Suppressor macrophage (primary cell): ENCODE measurements around the gene ZNF268.
A peak's percentile ranks its signal among the peaks of the same experiment; 100 is the strongest.

ENCODE experiments used
- DNase-seq, 4 experiments: peaks; one replicate each; pipeline ENCODE4 v3.0.0-alpha.2; 2020 to 2022

Gene ZNF268

GRCh38 chr12:133227281-133227852 lies 46.1 kb downstream of the ZNF268 start:
- DNase-seq, result no peak

GRCh38 chr12:133231001-133231400 lies 49.7 kb downstream of the ZNF268 start:
- no peak for DNase-seq

GRCh38 chr12:133233006-133233405 lies 51.7 kb downstream of the ZNF268 start:
- no peak for DNase-seq

GRCh38 chr12:133233993-133234564 lies 52.8 kb downstream of the ZNF268 start:
- DNase-seq, result no peak

GRCh38 chr12:133234971-133235370 lies 53.7 kb downstream of the ZNF268 start:
- no peak for DNase-seq

GRCh38 chr12:133235401-133236112 lies 54.3 kb downstream of the ZNF268 start, which contains the start of gene ANHX:
TSS of gene ANHX (minus strand) at chr12:133235877. CDS start at chr12:133234356, 1,521 bp downstream.
- DNase-seq, result no peak

- DNase-seq, result no peak
Observed at GRCh38 chr12:133236144-133236543, 54.8 kb downstream of the ZNF268 start.

GRCh38 chr12:133236556-133236955 lies 55.3 kb downstream of the ZNF268 start:
- DNase-seq, result no peak

GRCh38 chr12:133251732-133252131 lies 70.4 kb downstream of the ZNF268 start:
- no peak for DNase-seq

- peak in 2 of 4 experiments; percentile 0 to 6 for DNase-seq
Observed at GRCh38 chr12:133255833-133256232, 74.5 kb downstream of the ZNF268 start.

- DNase-seq, result no peak
Observed at GRCh38 chr12:133256321-133256720, 75.0 kb downstream of the ZNF268 start.

- DNase-seq, result no peak
Observed at GRCh38 chr12:133264173-133264572, 82.9 kb downstream of the ZNF268 start.
